Neural progenitor cell (in vitro differentiated cells): Measurements from ENCODE around the gene CNOT2. TPM values are rescaled to one million over a fixed set of nuclear protein-coding genes. Genes with fewer than 3 reads are reported as not detected.

Source experiments
- DNase-seq: peaks from one replicate; pipeline ENCODE4 v3.0.0-alpha.2; 2016; ENCODE audit warnings: low spot score
- H2AFZ ChIP-seq: fragments of 200-600 bp; sonication (generic); replicated peaks from 2 replicates; pipeline ENCODE4 v1.6.1; 2016; ENCODE audit warnings: antibody characterized with exemption
- H3F3A ChIP-seq: fragments of 200-600 bp; sonication (generic); 2 replicates; pipeline ENCODE4 v1.6.1; 2016; ENCODE audit warnings: antibody characterized with exemption, low read depth
- H3K27ac ChIP-seq: fragments of 200-600 bp; sonication (generic); 2 replicates; pipeline ENCODE4 v1.5.1; 2016; ENCODE audit warnings: mild to moderate bottlenecking
- H3K27me3 ChIP-seq: fragments of 200-600 bp; sonication (generic); 2 replicates; pipeline ENCODE4 v1.6.1; 2016; ENCODE audit warnings: mild to moderate bottlenecking, moderate library complexity
- H3K36me3 ChIP-seq: fragments of 200-600 bp; sonication (generic); 2 replicates; pipeline ENCODE4 v1.5.1; 2016
- H3K4me1 ChIP-seq: fragments of 200-600 bp; sonication (generic); 2 replicates; pipeline ENCODE4 v1.6.1; 2016; ENCODE audit warnings: mixed run types
- H3K4me2 ChIP-seq: fragments of 200-600 bp; sonication (generic); 2 replicates; pipeline ENCODE4 v1.6.1; 2016
- H3K4me3 ChIP-seq: fragments of 200-600 bp; sonication (generic); 2 replicates; pipeline ENCODE4 v1.5.1; 2016
- H3K79me2 ChIP-seq: fragments of 200-600 bp; sonication (generic); 2 replicates; pipeline ENCODE4 v1.6.1; 2016; ENCODE audit warnings: low read depth
- H3K9ac ChIP-seq: fragments of 200-600 bp; sonication (generic); 2 replicates; pipeline ENCODE4 v1.6.1; 2016
- H3K9me3 ChIP-seq: fragments of 200-600 bp; sonication (generic); 2 replicates; pipeline ENCODE4 v1.5.1; 2016; ENCODE audit warnings: low read depth
- H4K20me1 ChIP-seq: fragments of 200-600 bp; sonication (generic); 2 replicates; pipeline ENCODE4 v1.6.1; 2016; ENCODE audit warnings: low read depth
- H3K27ac Mint-ChIP-seq: 3 replicates; pipeline ENCODE4 v1.8.0; 2021; ENCODE audit warnings: mixed read lengths
- H3K27me3 Mint-ChIP-seq: 2 replicates; pipeline ENCODE4 v1.8.0; 2022; ENCODE audit warnings: low read depth, mild to moderate bottlenecking, inconsistent platforms, moderate library complexity, mixed read lengths; ENCODE audit not compliant: insufficient read depth
- H3K36me3 Mint-ChIP-seq: 3 replicates; pipeline ENCODE4 v1.8.0; 2021; ENCODE audit warnings: mixed read lengths
- H3K4me1 Mint-ChIP-seq: 3 replicates; pipeline ENCODE4 v1.8.0; 2021; ENCODE audit warnings: mixed read lengths
- H3K4me3 Mint-ChIP-seq: 3 replicates; pipeline ENCODE4 v1.8.0; 2021; ENCODE audit warnings: mild to moderate bottlenecking, moderate library complexity, mixed read lengths
- H3K9me3 Mint-ChIP-seq: 3 replicates; pipeline ENCODE4 v1.8.0; 2020; ENCODE audit warnings: mixed read lengths
- EZH2 ChIP-seq: fragments of 200-600 bp; sonication (generic); IDR thresholded peaks from 2 replicates; pipeline ENCODE4 v1.6.1; 2017; ENCODE audit warnings: antibody characterized with exemption, mild to moderate bottlenecking, moderate library complexity
- EZH2phosphoT487 ChIP-seq: fragments of 200-600 bp; sonication (generic); IDR thresholded peaks from 2 replicates; pipeline ENCODE4 v1.6.1; 2017; ENCODE audit warnings: antibody characterized with exemption
- total RNA-seq: library from RNA; depleted of rRNA; stranded (reverse); fragments of >200 nt; gene quantifications from 2 replicates; pipeline ENCODE4 v1.2.3, GENCODE V29; 2015; ENCODE audit warnings: low replicate concordance
- TF ChIP-seq, protein P1 (sequence below): fragments of 200-600 bp; sonication (generic); IDR thresholded peaks from 2 replicates; pipeline ENCODE4 v1.5.1; 2017; ENCODE audit warnings: antibody characterized with exemption, mild to moderate bottlenecking

CNOT2 gene
- total RNA-seq, 1 donor from 2014 or later = 250 TPM

- Histone ChIP-seq H3K79me2 (peaks cover 82% of the 10 kb centered on the region), H4K20me1 (peaks cover 27% of the 10 kb centered on the region), H3K9me3 (no peaks in the 10 kb centered on the region), H3K4me3 (peak overlapping the region; percentile 91), H3K9ac (peak overlapping the region; percentile 98), H2AFZ (no peak overlapping the region), H3K4me2 (peak overlapping the region; percentile 94), H3K36me3 (peaks cover 17% of the 10 kb centered on the region), H3K27me3 (no peaks in the 10 kb centered on the region), H3K4me1 (peaks cover 39% of the 10 kb centered on the region), H3F3A (peaks cover 40% of the 10 kb centered on the region), H3K27ac (no peak overlapping the region)
- peaks cover 37% of the 10 kb centered on the region for H3K36me3 Mint-ChIP-seq
- peak overlapping the region; percentile 99 for H3K4me3 Mint-ChIP-seq
- H3K9me3 Mint-ChIP-seq = peaks cover 10% of the 10 kb centered on the region
- H3K27me3 Mint-ChIP-seq = no peaks in the 10 kb centered on the region
- H3K4me1 Mint-ChIP-seq = peaks cover 42% of the 10 kb centered on the region
- no peak for DNase-seq
- TF ChIP-seq EZH2phosphoT487 = no peak
- TF ChIP-seq, protein P1, sequence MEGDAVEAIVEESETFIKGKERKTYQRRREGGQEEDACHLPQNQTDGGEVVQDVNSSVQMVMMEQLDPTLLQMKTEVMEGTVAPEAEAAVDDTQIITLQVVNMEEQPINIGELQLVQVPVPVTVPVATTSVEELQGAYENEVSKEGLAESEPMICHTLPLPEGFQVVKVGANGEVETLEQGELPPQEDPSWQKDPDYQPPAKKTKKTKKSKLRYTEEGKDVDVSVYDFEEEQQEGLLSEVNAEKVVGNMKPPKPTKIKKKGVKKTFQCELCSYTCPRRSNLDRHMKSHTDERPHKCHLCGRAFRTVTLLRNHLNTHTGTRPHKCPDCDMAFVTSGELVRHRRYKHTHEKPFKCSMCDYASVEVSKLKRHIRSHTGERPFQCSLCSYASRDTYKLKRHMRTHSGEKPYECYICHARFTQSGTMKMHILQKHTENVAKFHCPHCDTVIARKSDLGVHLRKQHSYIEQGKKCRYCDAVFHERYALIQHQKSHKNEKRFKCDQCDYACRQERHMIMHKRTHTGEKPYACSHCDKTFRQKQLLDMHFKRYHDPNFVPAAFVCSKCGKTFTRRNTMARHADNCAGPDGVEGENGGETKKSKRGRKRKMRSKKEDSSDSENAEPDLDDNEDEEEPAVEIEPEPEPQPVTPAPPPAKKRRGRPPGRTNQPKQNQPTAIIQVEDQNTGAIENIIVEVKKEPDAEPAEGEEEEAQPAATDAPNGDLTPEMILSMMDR = no peak
- TF ChIP-seq EZH2 = no peak
- H3K27ac Mint-ChIP-seq = peak overlapping the region; percentile 100
Measured at GRCh38 chr12:70241845-70242244, 1.4 kb upstream of the CNOT2 start.

- Mint-ChIP-seq H3K36me3 (peaks cover 46% of the 10 kb centered on the region), H3K4me1 (peaks cover 37% of the 10 kb centered on the region), H3K27me3 (no peaks in the 10 kb centered on the region), H3K27ac (peak overlapping the region; percentile 100), H3K4me3 (peak overlapping the region; percentile 99), H3K9me3 (peaks cover 9% of the 10 kb centered on the region)
- peaks cover 46% of the 10 kb centered on the region for H4K20me1 ChIP-seq
- DNase-seq = peak; percentile 84
- H3K36me3 ChIP-seq = peaks cover 10% of the 10 kb centered on the region
- peaks cover 30% of the 10 kb centered on the region for H3K4me1 ChIP-seq
- no peaks in the 10 kb centered on the region for H3K9me3 ChIP-seq
- peaks cover 92% of the 10 kb centered on the region for H3K79me2 ChIP-seq
- H3K4me2 ChIP-seq = peak overlapping the region; percentile 94
- peak overlapping the region; percentile 100 for H3K27ac ChIP-seq
- TF ChIP-seq, protein P1 = no peak
- TF ChIP-seq EZH2phosphoT487 (no peak), EZH2 (no peak)
- peaks cover 26% of the 10 kb centered on the region for H3F3A ChIP-seq
- peak overlapping the region; percentile 99 for H2AFZ ChIP-seq
- H3K27me3 ChIP-seq = no peaks in the 10 kb centered on the region
- H3K9ac ChIP-seq = peak overlapping the region; percentile 98
- H3K4me3 ChIP-seq = peak overlapping the region; percentile 91
Measured at GRCh38 chr12:70243510-70244371, 508 bp downstream of the CNOT2 start.

GRCh38 chr12:70244409-70244808 is 1.2 kb downstream of the CNOT2 start:
- Histone ChIP-seq H3K9me3 (no peaks in the 10 kb centered on the region), H3F3A (peaks cover 26% of the 10 kb centered on the region), H3K4me1 (peaks cover 34% of the 10 kb centered on the region), H3K4me3 (peak overlapping the region; percentile 91), H3K36me3 (peaks cover 10% of the 10 kb centered on the region), H3K27me3 (no peaks in the 10 kb centered on the region), H4K20me1 (peaks cover 53% of the 10 kb centered on the region), H3K27ac (peak overlapping the region; percentile 100), H3K79me2 (peaks cover 92% of the 10 kb centered on the region), H2AFZ (no peak overlapping the region), H3K9ac (peak overlapping the region; percentile 98), H3K4me2 (peak overlapping the region; percentile 94)
- H3K27me3 Mint-ChIP-seq = no peaks in the 10 kb centered on the region
- H3K9me3 Mint-ChIP-seq = peaks cover 13% of the 10 kb centered on the region
- H3K4me1 Mint-ChIP-seq = peaks cover 37% of the 10 kb centered on the region
- peaks cover 47% of the 10 kb centered on the region for H3K36me3 Mint-ChIP-seq
- no peak for TF ChIP-seq EZH2phosphoT487
- TF ChIP-seq, protein P1 = no peak
- TF ChIP-seq EZH2 = no peak
- peak overlapping the region; percentile 97 for H3K27ac Mint-ChIP-seq
- no peak for DNase-seq
- H3K4me3 Mint-ChIP-seq = peak overlapping the region; percentile 97
